Measurements from ENCODE around the gene TCL1A. TPM values are rescaled to one million over a fixed set of nuclear protein-coding genes. Genes with fewer than 3 reads are reported as not detected.

Gene TCL1A
- total and polyA plus RNA-seq, 9 of the 15 experiments (the other 6 are each of a cell fraction or from before 2014, with no cell fraction given), result 0.10 to 0.11 TPM; not detected in 7

DNA sequence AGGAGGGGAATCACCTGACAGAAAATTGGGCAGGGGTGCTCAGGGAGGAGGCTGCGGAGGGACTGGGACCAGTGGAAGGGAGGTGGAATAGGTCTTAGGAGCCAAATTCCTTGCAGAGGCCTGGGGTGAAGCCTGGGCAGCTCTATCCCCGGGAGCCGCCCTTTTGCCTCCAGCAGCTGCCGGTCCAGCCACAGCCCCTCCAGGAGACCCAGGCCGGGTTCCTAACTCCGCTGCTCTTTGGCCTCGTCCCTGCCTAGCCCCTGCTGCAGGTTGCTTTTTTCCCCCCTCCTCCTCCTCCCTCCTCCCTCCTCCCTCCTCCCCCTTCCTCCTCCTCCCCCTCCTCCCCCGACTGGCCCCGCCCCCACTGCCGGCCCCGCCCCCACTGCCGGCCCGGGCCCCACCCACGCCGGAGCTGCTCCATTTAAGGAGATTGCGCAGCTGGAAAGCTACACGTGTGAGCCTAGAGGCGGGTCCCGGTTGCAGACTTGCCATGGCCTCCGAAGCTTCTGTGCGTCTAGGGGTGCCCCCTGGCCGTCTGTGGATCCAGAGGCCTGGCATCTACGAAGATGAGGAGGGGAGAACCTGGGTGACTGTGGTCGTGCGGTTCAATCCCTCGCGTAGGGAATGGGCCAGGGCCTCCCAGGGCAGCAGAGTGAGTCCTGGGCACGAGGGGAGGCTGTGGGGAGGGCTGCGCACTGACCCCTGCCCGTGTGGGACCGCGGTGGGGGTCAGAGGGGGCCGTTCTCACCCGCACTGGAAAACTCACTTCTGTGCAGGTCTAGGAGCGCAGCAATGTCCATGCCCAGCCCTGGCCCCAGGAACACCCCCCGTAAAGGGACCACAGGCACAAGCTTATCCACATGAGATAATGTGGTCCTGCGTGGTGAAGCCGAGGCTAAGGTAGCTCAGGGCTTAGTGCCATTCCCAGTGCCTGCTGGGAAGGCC is 27.7 kb downstream of the TCL1A start, which contains the start of gene TCL1B:
TSS of gene TCL1B (plus strand) at position 449 of the 945 bp plus-strand sequence. CDS start at position 491, 42 bp downstream.
- ChIA-PET CTCF (ENCODE audit: low intra/inter-chr PET ratio) (interaction anchor here (0.6 kb wide), 1 partner anchor 21 kb away, joined by 4 read pairs; no protein-coding TSS in a partner anchor), POLR2A (no interaction called here)
- 10% methylated on average over 5 of the region's 38 CpGs for WGBS (ENCODE audit: insufficient coverage, low coverage, missing lambda C conversion rate)
- peaks cover 0 to 5% of the 10 kb centered on the region in 2 experiments; a peak in 2 of 5 replicates for H3K4me1 ChIP-seq (replicated peaks in 1 of 2; ENCODE audit: control insufficient read depth in 2 of 2, insufficient read depth in 2 of 2, low read length in 2 of 2)
- no peaks in the 10 kb centered on the region for H3K9me3 ChIP-seq (replicated peaks; ENCODE audit: control insufficient read depth, insufficient read depth, low read depth, low read length)
- no TSS peak for BruUV-seq (replicated peaks)
- intact Hi-C loops (cut with micrococcal nuclease), result loop anchor here (10.0 kb wide), 1 partner anchor 121 kb away; no protein-coding TSS in a partner anchor
- no peak within 1 kb of the TSS for H3K4me2 ChIP-seq (ENCODE audit: insufficient read depth, low read length)
- DNase-seq (ENCODE audit: extremely low read depth in 1 of 4, low spot score in 3 of 4), result peak; percentile 33 to 67 (median 60)
- H3K36me3 ChIP-seq (ENCODE audit: control insufficient read depth, insufficient read depth, low read length), result no peaks in the 10 kb centered on the region
- H3K27me3 ChIP-seq (ENCODE audit: control insufficient read depth in 2 of 2, insufficient read depth in 2 of 2, low read length in 2 of 2), result peaks cover 0 to 9% of the 10 kb centered on the region in 2 experiments; a peak in 1 of 5 replicates
- H3K9ac ChIP-seq (ENCODE audit: insufficient read depth in 1 of 2, low read depth in 2 of 2, low read length in 2 of 2), result peak within 1 kb of the TSS in 1 of 2 experiments; percentile 45; a peak in 1 of 4 replicates
- no peaks in the 10 kb centered on the region for H3K9me1 ChIP-seq (ENCODE audit: control insufficient read depth, insufficient read depth, low read length)
- in situ Hi-C loops (cut with MboI), result no loop called here
- no peak within 1 kb of the TSS for H3K27ac ChIP-seq (ENCODE audit: extremely low read depth, low read depth, low read length)
- peak; percentile 97 for ATAC-seq
- H3K79me2 ChIP-seq (ENCODE audit: control insufficient read depth, insufficient read depth, low read length), result no peaks in the 10 kb centered on the region
- TF ChIP-seq, protein P1, sequence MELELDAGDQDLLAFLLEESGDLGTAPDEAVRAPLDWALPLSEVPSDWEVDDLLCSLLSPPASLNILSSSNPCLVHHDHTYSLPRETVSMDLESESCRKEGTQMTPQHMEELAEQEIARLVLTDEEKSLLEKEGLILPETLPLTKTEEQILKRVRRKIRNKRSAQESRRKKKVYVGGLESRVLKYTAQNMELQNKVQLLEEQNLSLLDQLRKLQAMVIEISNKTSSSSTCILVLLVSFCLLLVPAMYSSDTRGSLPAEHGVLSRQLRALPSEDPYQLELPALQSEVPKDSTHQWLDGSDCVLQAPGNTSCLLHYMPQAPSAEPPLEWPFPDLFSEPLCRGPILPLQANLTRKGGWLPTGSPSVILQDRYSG (tag; conservative IDR thresholded peaks at IDR 0.05; ENCODE audit: low read depth), result no peak
- TF ChIP-seq, protein P2, sequence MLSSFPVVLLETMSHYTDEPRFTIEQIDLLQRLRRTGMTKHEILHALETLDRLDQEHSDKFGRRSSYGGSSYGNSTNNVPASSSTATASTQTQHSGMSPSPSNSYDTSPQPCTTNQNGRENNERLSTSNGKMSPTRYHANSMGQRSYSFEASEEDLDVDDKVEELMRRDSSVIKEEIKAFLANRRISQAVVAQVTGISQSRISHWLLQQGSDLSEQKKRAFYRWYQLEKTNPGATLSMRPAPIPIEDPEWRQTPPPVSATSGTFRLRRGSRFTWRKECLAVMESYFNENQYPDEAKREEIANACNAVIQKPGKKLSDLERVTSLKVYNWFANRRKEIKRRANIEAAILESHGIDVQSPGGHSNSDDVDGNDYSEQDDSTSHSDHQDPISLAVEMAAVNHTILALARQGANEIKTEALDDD (IDR thresholded peaks at IDR 0.05), result no peak
- TF ChIP-seq ZNF263 (CRISPR knock-in tag; IDR thresholded peaks at IDR 0.05; ENCODE audit: borderline replicate concordance), result peak; percentile 88
- peak; percentile 27 to 41; a peak in 1 of 4 replicates for TF ChIP-seq NRF1 (conservative IDR thresholded peaks at IDR 0.05 in 1 of 2, IDR thresholded peaks at IDR 0.05 in 1 of 2)
- TF ChIP-seq, protein P3, sequence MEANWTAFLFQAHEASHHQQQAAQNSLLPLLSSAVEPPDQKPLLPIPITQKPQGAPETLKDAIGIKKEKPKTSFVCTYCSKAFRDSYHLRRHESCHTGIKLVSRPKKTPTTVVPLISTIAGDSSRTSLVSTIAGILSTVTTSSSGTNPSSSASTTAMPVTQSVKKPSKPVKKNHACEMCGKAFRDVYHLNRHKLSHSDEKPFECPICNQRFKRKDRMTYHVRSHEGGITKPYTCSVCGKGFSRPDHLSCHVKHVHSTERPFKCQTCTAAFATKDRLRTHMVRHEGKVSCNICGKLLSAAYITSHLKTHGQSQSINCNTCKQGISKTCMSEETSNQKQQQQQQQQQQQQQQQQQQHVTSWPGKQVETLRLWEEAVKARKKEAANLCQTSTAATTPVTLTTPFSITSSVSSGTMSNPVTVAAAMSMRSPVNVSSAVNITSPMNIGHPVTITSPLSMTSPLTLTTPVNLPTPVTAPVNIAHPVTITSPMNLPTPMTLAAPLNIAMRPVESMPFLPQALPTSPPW (CRISPR knock-in tag; IDR thresholded peaks at IDR 0.05), result peak; percentile 54
- TF ChIP-seq HNRNPLL (IDR thresholded peaks at IDR 0.05; ENCODE audit: low read depth, low read length, poor library complexity, severe bottlenecking), result peak; percentile 48
- TF ChIP-seq L3MBTL2 (IDR thresholded peaks at IDR 0.05), result peak; percentile 37; the same call in 1 of the 2 replicates
- TF ChIP-seq, protein P4, sequence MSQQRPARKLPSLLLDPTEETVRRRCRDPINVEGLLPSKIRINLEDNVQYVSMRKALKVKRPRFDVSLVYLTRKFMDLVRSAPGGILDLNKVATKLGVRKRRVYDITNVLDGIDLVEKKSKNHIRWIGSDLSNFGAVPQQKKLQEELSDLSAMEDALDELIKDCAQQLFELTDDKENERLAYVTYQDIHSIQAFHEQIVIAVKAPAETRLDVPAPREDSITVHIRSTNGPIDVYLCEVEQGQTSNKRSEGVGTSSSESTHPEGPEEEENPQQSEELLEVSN (IDR thresholded peaks at IDR 0.05; ENCODE audit: borderline replicate concordance in 1 of 2, extremely low read depth in 1 of 2, insufficient read depth in 1 of 2, insufficient read length in 1 of 2, low read depth in 1 of 2, low read length in 1 of 2, poor library complexity in 1 of 2, severe bottlenecking in 1 of 2), result peak in 1 of 2 experiments; percentile 20
- H4K20me1 ChIP-seq (replicated peaks; ENCODE audit: control insufficient read depth, insufficient read depth, low read length), result no peaks in the 10 kb centered on the region
- no peak within 1 kb of the TSS for H3K4me3 ChIP-seq
- no peak for FAIRE-seq
- no peak within 1 kb of the TSS for H2AFZ ChIP-seq (ENCODE audit: low read depth, low read length)
